HG02798 (cell line): ENCODE results near the gene ISLR.
"Not testable (repeated sequence)": the region's sequence is repeated elsewhere in the genome, so short reads cannot be mapped to it uniquely, and the experiment has no call there.

Experiments used
- ATAC-seq: cut with Tn5 transposase; IDR thresholded peaks from one replicate; pipeline ENCODE4 v1.9.1; 2021; ENCODE audit warnings: mild to moderate bottlenecking; ENCODE audit not compliant: unreplicated experiment, poor library complexity

The ISLR gene

DNA sequence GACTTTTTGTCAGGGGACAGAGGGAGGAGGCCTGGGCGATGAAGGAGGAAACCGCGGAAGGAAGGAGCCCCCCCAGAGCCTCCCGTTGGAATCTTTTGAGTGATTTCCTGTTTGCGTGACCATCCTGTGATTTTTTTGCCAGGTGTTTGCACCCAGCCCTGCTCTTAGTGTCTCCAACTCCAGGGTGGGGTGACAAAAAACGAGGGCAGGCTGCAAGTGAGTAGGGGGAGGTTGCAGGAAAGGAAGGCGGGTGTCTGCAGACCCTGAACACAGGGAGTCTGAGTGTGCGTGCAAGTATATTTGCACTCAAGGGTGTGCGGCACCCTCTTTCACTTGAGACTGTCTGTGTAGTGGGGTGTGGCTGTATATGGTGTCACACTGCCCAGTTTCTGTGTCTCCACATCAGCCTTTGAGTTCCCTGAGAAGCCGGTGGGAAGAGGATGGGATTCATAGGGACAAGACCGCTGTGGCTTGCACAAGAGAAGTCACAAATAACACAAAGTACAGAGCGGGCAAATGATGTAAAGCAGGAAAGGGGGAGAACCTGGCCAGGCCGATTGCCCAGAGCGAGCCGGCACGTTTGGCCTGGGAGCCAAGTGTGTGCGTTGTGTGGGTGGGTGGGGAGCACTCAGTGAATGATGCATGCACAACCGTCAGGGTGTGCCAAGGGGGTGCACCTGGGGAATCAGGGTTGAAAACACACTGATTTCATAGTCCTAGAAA lies 36.5 kb upstream of the ISLR start:
- ATAC-seq, result no peak

DNA sequence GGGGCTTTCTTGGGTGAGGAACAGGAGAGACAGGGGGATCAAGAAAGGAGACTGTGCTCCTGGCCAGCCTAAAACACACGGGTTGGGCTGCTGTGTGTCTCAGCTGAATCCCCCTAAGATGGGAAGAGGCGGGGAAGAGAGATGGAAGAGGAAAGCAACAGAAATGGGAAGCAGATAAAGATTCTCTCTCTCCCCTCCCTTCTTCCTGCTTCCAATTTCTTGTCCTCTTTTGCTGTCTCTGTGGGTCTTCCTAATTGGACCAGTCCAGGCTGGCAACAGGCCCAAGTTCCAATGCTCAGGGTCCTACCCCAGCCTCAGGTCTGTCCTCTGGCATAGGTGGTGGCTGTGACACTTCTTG lies 36.0 kb upstream of the ISLR start:
- ATAC-seq, result no peak

DNA sequence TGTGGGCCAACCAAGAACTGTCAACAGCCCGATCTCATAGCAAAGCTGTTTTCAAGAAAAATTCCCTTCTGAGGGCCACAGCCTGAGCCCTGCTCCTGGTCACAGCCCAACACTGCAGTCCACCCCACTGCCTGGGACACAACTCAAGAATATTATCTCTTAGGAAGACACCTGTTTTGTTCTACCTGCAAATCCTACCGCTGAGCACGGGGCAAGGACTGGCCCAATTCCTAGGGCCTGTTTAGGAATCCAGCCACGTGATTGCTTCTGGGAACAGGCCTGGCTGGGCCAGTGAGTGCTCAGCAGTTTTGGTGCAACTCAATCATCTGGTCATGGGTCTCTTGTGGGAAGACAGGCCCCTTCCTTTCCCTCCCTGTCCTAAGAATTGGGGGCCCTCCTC lies 34.9 kb upstream of the ISLR start:
- ATAC-seq, result no peak

DNA sequence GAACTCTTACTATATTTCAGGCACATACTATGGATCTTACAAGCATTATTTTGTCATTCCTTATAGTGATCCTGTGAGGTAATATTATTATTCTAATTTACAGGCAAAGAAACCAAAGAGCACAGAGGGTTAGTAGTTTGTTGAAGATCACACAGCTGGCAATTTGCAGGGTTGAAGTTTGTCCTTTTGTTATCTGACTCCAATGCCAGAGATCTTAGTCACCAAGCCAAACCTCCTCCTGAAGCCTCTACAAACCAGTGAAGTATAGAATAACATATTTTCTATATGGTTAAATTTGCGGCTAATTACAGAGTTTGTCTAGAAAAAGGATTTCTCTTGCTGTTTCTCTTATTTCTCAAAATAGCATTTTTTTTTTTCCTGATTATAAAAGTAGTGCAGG lies 31.9 kb upstream of the ISLR start:
- ATAC-seq, result no peak

DNA sequence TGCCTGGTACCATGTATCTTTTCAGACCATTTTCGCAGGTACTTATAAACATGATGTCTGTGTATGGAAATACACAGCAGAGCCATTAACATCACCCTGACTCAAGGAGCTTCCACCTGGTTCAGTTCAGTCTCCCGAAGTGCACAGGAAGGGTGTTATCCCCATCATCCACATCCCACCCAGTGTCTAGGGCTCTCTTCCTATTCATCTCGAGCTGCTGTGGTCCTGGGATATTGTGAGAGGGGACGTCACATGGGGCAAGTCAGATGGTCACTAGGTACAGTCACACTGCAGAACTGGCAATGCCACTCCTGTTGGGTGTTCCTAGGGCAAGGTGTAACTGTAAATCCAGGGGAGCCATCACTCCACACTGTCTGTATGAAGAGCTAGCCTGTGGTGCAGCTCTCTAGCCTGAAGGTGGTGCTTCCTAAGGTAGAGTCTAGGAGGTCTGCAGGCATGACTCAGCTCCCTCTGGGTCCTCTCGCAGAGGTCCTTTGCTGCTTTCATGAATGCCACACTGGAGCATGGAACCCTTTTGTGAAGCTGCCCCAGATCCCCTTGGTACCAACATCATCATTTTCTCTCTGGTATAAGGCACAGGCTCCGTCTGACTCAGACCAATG lies 29.2 kb upstream of the ISLR start:
- no peak for ATAC-seq

DNA sequence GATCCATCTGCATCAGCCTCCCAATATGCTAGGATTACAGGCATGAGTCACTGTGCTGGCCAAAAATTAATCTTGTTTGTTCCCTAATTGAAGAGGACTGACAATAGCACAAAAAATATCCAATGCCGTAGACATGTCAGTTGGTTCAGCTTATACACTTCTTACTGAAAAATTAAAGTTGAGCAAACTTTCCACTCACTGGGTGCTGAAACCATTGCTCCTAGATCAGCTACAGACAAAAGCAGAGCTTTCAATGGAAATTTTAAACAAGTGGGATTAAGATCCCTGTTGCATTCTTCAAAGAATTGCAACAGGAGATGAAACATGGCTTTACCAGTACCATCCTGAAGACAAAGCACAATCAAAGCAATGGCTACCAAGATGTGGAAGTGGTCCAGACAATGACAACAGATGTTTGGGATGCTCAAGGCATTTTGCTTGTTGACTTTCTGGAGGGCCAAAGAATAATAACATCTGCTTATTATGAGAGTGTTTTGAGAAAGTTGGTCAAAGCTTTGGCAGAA lies 27.2 kb upstream of the ISLR start:
- no peak for ATAC-seq

DNA sequence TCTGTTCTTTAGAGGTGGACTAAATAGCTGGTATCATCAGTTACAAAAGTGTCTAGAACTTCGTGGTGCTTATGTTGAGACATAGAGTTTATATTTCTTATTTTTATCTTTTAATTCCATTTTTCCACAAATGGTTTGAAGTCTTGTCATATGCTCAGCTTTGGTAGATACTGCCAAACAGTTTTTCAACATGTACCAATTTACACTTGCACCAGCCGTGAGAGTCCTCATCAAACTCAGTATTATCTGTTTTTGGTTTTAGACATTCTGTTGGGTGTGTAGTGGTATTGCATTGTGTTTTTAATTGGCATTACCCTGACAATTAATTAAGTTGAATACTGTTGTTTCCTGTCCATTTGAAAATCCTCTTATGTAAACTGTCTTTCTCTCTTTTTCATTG lies 26.5 kb upstream of the ISLR start:
- no peak for ATAC-seq

DNA sequence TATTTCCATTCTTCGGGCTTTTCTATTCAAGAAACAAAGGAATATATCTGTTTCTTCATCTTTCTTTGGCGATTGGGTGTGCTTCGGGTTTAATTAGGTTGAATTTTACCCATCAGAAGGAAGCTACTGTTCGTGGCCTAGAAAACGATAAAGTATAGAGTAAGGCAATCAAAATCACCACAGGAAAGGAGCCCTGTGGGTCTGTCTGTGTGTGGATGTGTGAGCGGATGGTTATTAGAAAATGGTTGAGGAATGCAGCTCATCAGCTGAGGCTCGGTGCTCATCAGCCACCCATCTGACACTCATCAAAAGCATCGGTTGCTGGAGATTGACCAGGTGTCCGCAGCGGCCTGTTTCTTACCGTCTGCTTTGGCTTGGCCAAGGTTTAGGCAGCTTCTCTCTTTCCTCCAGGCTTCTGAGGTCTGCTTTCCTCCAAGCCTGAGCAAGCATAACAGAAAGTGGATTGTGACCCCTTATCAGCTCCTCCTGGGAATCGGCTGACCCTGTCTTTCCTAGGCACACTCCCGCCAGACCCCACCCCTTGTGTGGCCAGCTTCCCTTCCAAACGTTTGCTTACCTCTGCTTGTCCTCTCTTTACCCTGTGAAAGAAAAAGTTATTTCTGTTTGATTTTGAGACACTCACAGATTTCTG lies 17.6 kb upstream of the ISLR start:
- ATAC-seq, result no peak

DNA sequence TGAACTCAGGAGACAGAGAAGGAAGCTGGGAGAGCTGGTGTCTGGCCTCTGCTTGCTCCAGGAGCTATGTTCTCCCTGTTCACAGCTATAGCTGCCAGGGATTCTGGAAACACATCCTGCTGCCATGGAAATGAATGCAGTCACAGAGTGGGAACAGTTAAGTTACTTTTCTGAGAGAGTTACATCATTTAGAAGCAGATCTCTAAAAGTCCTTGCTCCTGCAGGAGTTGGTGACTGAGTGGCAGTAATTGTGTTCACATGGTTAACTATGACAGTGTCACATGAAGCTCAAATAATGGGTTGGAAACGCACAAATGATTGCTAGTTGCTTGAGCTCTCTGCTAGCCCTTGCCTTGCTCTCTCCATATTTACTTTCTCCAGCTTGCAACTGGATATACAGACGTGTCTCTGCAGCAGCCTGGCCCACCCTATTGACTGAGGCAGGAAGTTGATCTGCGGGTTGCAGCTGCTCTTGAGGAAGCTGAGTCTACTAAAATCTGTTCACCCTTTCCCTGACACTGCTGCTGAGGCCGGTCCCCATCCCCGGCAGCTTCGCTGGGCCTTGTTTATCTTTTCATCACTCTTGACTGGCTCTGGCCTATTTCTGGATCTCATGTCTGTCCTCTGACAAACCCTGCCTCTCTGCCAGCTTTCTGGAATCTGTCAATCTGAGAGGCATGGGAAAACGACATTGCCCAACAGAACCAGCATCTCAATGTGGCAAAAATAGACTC lies 16.7 kb upstream of the ISLR start:
- ATAC-seq, result no peak

DNA sequence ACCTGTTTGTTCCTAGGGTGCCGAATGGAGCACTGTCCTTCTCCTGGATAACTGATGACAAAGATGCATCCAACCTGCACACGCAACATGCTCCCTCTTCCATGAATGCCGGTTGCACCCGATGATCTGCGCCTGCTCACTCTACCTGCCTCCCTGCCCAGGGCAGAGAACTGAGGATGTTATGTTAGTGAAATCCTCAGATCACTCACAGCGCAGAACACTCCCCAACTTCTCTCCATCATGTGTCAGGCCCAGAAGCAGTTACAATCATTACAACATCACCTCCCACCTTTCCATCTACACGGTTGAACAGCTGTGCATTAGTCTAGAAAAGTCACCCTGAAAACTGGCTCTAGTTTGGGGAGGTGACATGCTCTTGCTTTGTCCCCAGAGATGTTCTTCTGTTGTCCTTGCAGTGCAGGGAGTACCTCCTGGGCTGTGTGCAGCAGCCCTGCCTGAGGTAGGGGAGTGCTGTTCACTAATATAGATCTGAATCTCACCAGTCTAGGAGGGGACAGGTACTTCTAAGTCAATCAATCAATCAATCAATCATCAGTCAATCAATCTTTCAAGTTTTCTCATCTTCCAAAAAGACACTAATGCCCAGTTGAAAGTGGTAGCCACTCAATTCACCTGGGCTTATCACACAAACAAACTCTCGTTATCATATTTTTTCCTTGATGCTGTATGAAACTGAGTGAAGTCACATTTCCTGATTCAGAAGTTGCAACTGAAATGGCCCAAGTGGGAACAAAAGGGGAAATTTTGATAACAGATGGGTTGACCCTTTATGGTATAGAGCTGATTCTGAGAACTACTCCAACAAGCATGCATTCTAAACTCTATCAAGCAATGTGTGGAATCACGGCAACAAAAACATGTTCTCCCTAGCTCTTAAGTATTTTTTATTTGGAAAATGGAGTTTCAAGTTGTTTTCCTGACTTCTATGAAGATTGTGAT lies 15.4 kb upstream of the ISLR start:
- ATAC-seq, result no peak

DNA sequence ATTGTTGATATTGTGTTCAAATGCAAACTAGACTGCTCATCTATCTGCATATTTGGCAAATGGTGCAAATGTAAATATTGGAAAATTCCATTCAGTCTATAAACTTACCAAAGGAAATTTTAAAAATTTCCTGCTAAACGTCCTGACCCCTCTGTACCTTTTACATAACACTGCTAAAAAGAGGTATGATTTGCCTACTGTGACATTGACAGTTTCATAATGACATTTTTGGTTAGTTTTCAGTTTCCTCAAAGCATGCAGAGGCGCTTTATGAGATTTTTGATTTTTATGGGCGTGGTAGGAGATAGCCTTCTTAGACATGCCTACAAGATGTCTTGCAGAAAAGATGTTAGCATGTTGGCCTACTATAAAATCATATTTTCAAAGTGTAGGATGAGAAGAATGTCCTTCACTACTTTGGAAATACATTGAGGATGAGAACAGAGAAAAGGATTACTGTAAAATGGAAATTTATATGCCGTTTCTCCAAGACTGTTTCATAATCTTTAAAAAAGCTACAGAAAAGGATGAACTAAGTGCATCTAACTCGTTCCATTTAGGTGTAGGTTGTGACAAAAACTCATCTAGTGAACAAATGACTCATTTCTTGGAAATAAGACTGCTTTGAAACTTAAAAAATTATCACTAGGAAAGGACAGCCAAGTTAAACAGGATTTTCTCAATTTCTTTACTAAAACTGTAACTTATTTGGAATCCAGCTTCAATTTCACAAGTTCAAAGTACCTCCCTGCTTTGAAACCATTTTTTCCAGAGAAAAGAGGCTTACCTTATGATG lies 14.5 kb upstream of the ISLR start:
- ATAC-seq, result peak; percentile 64

DNA sequence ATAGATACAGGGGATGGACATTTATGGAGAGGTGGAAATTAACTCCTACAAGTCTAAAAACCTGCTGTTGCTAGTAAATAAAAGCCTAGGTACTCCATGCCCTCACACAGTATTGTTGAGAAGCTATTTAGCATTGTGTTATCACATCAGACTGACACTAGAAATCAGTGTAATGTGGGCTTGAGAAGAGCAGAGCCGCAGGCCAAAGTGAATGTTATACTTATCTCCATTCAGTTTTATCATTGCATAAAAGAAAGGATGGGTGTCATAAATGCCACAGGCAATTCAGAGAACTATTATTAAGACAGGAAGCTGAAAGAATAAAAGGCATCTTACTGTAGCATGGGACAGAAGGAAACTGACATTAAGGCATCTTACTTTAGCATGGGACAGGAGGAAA lies 13.7 kb upstream of the ISLR start:
- ATAC-seq, result no peak

DNA sequence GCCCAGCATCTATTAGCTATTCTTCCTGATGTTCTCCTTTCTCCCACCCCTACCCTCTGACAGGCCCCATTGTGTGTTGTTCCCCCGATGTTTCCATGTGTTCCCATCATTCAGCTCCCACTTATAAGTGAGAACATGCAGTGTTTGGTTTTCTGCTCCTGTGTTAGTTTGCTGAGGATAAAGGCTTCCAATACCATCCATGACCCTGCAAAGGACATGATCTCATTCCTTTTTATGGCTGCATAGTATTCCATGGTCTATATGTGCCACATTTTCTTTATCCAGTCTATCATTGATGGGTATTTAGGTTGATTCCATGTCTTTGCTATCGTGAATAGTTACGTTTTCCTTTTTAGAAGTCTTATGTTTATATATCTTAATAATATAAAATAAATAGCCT lies 13.1 kb upstream of the ISLR start:
- ATAC-seq, result not testable (repeated sequence)

DNA sequence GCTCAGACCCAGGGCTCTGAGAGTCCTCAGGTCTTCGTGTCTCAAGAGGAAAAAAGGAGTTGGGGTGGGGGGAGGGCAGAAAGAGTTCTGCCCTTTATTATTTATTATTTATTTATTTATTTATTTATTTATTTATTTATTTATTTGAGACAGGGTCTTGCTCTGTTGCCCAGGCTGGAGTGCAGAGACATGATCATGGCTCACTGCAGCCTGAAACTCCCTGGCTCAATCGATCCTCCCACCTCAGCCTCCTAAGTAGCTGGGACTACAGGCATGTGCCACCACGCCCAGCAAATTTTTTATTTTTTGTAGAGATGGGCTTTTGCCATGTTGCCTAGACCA lies 11.3 kb upstream of the ISLR start:
- not testable (repeated sequence) for ATAC-seq

DNA sequence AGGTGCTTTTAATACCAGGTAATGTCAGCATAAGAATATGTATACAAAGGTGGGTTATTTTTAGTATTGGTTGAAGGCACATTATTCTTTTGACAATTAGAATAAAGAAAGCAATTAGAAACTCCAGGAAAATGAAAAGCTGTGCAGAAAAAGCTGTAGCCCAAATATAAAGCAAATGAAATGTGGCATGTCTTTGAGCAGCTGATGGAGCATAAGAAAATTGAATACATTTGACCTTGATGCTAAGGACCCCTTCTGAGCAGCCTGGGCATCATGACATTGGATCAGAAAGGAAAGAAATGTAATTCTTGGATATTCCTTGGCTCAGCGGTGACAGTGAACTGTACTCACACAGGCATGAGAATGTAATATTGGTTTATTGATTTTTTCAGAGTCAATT lies 8.0 kb upstream of the ISLR start:
- no peak for ATAC-seq

DNA sequence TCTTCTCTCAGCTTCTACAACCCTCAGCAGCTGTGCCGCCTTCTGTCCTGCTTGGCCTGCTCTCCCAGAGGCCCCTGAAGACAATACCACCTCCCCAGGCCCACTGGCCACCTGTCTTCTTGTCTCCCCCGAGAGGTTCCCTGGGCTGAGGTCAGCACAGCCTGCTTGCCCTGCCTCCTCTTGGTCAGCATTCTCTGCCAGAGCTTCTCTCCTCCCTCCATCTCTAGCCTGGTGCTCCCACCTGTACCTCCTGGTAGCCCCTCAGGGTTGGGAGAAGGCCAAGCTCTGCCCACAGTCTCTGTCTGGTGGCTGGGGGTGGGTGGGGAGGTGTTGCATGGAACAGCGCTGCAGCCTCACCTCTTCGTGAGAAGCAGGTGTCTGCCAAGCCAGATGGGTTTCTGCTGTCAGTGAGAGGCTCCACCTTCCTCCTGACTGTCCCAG lies 5.6 kb upstream of the ISLR start:
- ATAC-seq, result no peak

DNA sequence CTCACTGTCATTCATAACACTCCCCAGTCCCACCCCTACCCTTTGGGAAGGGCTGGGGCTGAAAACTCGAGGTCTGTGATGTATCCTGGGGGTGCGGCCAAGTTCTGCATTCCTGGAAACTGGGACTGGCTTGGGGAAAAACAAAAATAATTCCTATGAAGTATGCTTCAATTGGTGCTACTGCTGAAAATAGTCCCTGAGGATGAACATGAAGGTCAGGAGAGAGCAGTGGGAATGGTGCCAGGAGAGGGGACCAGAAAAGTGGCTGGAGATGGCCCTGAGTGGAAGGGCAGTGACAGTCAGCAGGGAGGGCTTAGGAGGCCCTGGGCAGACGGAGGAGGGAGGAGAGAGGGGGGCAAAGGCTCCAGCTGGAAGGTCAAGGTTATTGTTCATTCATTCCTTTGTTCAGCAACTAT lies 4.8 kb upstream of the ISLR start:
- no peak for ATAC-seq

DNA sequence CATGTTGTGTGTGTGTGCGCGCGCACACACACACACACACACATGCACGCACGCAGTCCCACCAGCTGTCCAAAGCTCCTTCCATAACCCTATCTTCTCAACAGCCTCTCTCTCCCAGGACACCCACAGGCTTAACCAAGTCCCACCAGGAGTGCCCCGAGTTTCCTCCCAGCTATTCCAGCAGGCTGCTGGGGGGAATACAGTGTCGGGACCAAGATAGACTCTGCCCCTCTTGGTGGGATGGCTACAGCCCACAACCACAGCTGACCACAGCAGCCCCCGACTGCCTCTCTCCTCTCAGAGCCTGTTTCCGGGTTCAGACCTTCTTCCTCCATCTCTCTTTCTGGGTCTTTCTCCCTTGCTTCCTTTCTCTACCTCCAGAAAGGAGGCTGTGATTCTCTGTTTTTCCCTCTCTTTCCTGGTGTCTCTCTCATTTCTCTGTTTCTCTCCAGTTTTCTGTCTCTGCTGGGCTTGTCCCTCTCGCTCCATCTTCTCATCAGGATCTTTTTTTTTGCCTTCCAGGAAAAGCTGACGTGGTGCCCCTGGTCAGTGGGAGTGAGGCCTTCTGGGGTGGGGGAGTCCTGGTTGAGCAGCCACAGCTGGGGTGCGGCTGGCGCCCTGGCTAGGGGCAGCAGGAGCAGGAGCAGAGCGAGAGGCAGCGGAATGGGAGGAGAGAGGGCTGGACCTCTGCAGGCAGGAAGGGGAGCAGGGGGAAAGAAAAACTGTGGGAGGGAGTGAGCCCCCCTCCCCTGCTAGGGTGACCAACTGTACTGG lies 3.3 kb upstream of the ISLR start:
- ATAC-seq, result no peak
